Upper lobe of left lung (tissue), 6 donors: ENCODE measurements around the gene MME. TPM values are rescaled to one million over a fixed set of nuclear protein-coding genes. Genes with fewer than 3 reads are reported as not detected.

ENCODE experiments used
- ATAC-seq, 2 donors: fragments of 200-7000 bp; cut with Tn5 transposase; one replicate each; pipeline ENCODE4 v1.9.1; 2022; ENCODE audit warnings: mild to moderate bottlenecking in 2 of 2, moderate library complexity in 2 of 2; ENCODE audit not compliant: low FRiP score in 2 of 2
- DNase-seq, 2 donors: peaks; one replicate each; pipeline ENCODE4 v3.0.0-alpha.2; 2019 to 2020
- H3K27ac ChIP-seq, 4 donors: fragments of 200-600 bp; sonication (generic); one replicate each; pipeline ENCODE4 v1.5.1; 2016 to 2019
- H3K27me3 ChIP-seq, 4 donors: fragments of 200-600 bp; sonication (generic); one replicate each; pipeline ENCODE4 v1.5.1; 2017 to 2019
- H3K36me3 ChIP-seq, 4 donors: fragments of 200-600 bp; sonication (generic); one replicate each; pipeline ENCODE4 v1.5.1; 2016 to 2019
- H3K4me1 ChIP-seq, 4 donors: fragments of 200-600 bp; sonication (generic); one replicate each; pipeline ENCODE4 v1.5.1; 2018 to 2019
- H3K4me3 ChIP-seq, 4 donors: fragments of 200-600 bp; sonication (generic); one replicate each; pipeline ENCODE4 v1.5.1; 2017 to 2019; ENCODE audit warnings: mild to moderate bottlenecking in 2 of 4, moderate library complexity in 1 of 4
- H3K9me3 ChIP-seq, 4 donors: fragments of 200-600 bp; sonication (generic); one replicate each; pipeline ENCODE4 v1.5.1; 2018 to 2019
- CTCF ChIP-seq, 6 experiments: fragments of 450-650 bp in 4 of 6; fragments of 200-600 bp in 2 of 6; sonication (generic) in 2 of 6; IDR thresholded peaks; one replicate each; pipeline ENCODE4 v1.5.1; 2016 to 2019; ENCODE audit warnings: antibody characterized with exemption in 6 of 6
- EP300 ChIP-seq, 4 donors: sonication (generic); formaldehyde crosslinking; IDR thresholded peaks; one replicate each; pipeline ENCODE4 v1.5.1; 2017; ENCODE audit warnings: antibody characterized with exemption in 4 of 4, control low read depth in 2 of 4
- POLR2A ChIP-seq, 4 donors: fragments of 450-650 bp; IDR thresholded peaks; one replicate each; pipeline ENCODE4 v1.5.1; 2016 to 2017; ENCODE audit warnings: antibody characterized with exemption in 4 of 4, mild to moderate bottlenecking in 2 of 4
- POLR2AphosphoS5 ChIP-seq, 2 donors: sonication (generic); formaldehyde crosslinking; IDR thresholded peaks; one replicate each; pipeline ENCODE4 v1.5.1; 2017; ENCODE audit warnings: antibody characterized with exemption in 2 of 2
- WGBS, 2 donors: methylation state at CpG; one replicate each; pipeline ENCODE4 v1.1.5; 2017 to 2018; 5-methylcytosine and 5-hydroxymethylcytosine counted together
- total RNA-seq, 6 donors: library from RNA; depleted of rRNA in 4 of 6; stranded (reverse); fragments of >200 nt in 4 of 6; gene quantifications; one replicate each; pipeline versions ENCODE4 v1.1.0 to v1.2.1, GENCODE V29; 2016 to 2021
- donor health status: DM: no; HTN: no; CAD: no; lungs with moderate emphysema.
- donor health status: DM: no; HTN: yes; CAD: no; lungs with severe emphysema.

The MME gene
- total RNA-seq, 6 donors from 2014 or later = 51.8 to 101 (median 74.8) TPM

GRCh38 chr3:155079468-155079745 lies 712 bp upstream of the MME start:
- Histone ChIP-seq H3K4me1 (peaks cover 7 to 15% (median 12%) of the 10 kb centered on the region in 4 donors), H3K27me3 (peaks cover 0 to 7% (median 0%) of the 10 kb centered on the region in 4 donors), H3K4me3 (peak overlapping the region; percentile 41 to 63 (median 46)), H3K27ac (peak overlapping the region in 3 of 4 donors; percentile 14 to 81 (median 63)), H3K36me3 (no peaks in the 10 kb centered on the region), H3K9me3 (no peaks in the 10 kb centered on the region)
- TF ChIP-seq EP300 (IDR thresholded peaks at IDR 0.05) (no peak), POLR2AphosphoS5 (IDR thresholded peaks at IDR 0.05) (no peak), POLR2A (IDR thresholded peaks at IDR 0.05) (no peak), CTCF (IDR thresholded peaks at IDR 0.05) (no peak)
- DNase-seq (no peak), ATAC-seq (peak in 1 of 2 donors; percentile 57)
- WGBS, 2 donors = 5% methylated on average over 5 of the region's 21 CpGs; no CpG with 5 or more reads in 1 of the 2 donors

GRCh38 chr3:155080692-155081091 lies 573 bp downstream of the MME start:
- DNase-seq = no peak
- H3K9me3 ChIP-seq = no peaks in the 10 kb centered on the region

GRCh38 chr3:155083313-155083905 lies 3.3 kb downstream of the MME start:
- Histone ChIP-seq H3K4me1 (peaks cover 7 to 15% (median 12%) of the 10 kb centered on the region in 4 donors), H3K36me3 (no peaks in the 10 kb centered on the region), H3K4me3 (no peak overlapping the region), H3K27ac (no peak overlapping the region), H3K9me3 (no peaks in the 10 kb centered on the region), H3K27me3 (peaks cover 0 to 7% (median 0%) of the 10 kb centered on the region in 4 donors)
- 61 to 72% methylated on average over 2 of the region's 2 CpGs for WGBS, 2 donors
- no peak for TF ChIP-seq CTCF (IDR thresholded peaks at IDR 0.05)
- TF ChIP-seq EP300 (IDR thresholded peaks at IDR 0.05) = no peak
- TF ChIP-seq POLR2AphosphoS5 (IDR thresholded peaks at IDR 0.05) = no peak
- no peak for TF ChIP-seq POLR2A (IDR thresholded peaks at IDR 0.05)
- ATAC-seq = no peak
- no peak for DNase-seq

More at GRCh38 chr3:155080692-155081091, 573 bp downstream of the MME start:
- Histone ChIP-seq H3K4me3 (peak overlapping the region in 3 of 4 donors; percentile 43 to 63 (median 50)), H3K27me3 (peaks cover 0 to 7% (median 0%) of the 10 kb centered on the region in 4 donors), H3K4me1 (peaks cover 7 to 15% (median 12%) of the 10 kb centered on the region in 4 donors), H3K36me3 (no peaks in the 10 kb centered on the region), H3K27ac (peak overlapping the region in 1 of 4 donors; percentile 81)
- no peak for ATAC-seq
- WGBS, 2 donors = 42 to 51% methylated on average over 8 of the region's 8 CpGs
- TF ChIP-seq CTCF (IDR thresholded peaks at IDR 0.05) (no peak), EP300 (IDR thresholded peaks at IDR 0.05) (no peak), POLR2AphosphoS5 (IDR thresholded peaks at IDR 0.05) (no peak), POLR2A (IDR thresholded peaks at IDR 0.05) (no peak)

- H3K27me3 ChIP-seq = peaks cover 0 to 5% (median 0%) of the 10 kb centered on the region in 4 donors
- H3K4me1 ChIP-seq = peaks cover 3 to 8% (median 5%) of the 10 kb centered on the region in 4 donors
- H3K9me3 ChIP-seq = no peaks in the 10 kb centered on the region
- DNase-seq = no peak
- H3K36me3 ChIP-seq = no peaks in the 10 kb centered on the region
- H3K27ac ChIP-seq = no peak overlapping the region
- TF ChIP-seq EP300 (IDR thresholded peaks at IDR 0.05) (no peak), POLR2A (IDR thresholded peaks at IDR 0.05) (no peak), POLR2AphosphoS5 (IDR thresholded peaks at IDR 0.05) (no peak), CTCF (IDR thresholded peaks at IDR 0.05) (no peak)
- WGBS, 2 donors = 36 to 70% methylated on average over 2 of the region's 2 CpGs
- no peak for ATAC-seq
- no peak overlapping the region for H3K4me3 ChIP-seq
Observed at GRCh38 chr3:155084567-155084966, 4.4 kb downstream of the MME start.

- H3K4me1 ChIP-seq = no peaks in the 10 kb centered on the region
- H3K27me3 ChIP-seq = no peaks in the 10 kb centered on the region
- no peak overlapping the region for H3K27ac ChIP-seq
- no peaks in the 10 kb centered on the region for H3K9me3 ChIP-seq
- no peak overlapping the region for H3K4me3 ChIP-seq
- H3K36me3 ChIP-seq = no peaks in the 10 kb centered on the region
- 90 to 98% methylated on average over 1 of the region's 1 CpG for WGBS, 2 donors
- ATAC-seq (no peak), DNase-seq (no peak)
- TF ChIP-seq POLR2AphosphoS5 (IDR thresholded peaks at IDR 0.05) (no peak), CTCF (IDR thresholded peaks at IDR 0.05) (no peak), EP300 (IDR thresholded peaks at IDR 0.05) (no peak), POLR2A (IDR thresholded peaks at IDR 0.05) (no peak)
Observed at GRCh38 chr3:155086051-155086450, 5.9 kb downstream of the MME start.
